Liver (tissue), 9 donors: Measurements from ENCODE around the gene SLC25A48. TPM values are rescaled to one million over a fixed set of nuclear protein-coding genes. Genes with fewer than 3 reads are reported as not detected.
A peak's percentile ranks its signal among the peaks of the same experiment; 100 is the strongest.

Experiments used
- DNase-seq: peaks from one replicate; pipeline ENCODE4 v3.0.0-alpha.2; 2017; ENCODE audit warnings: low spot score
- H3K27ac ChIP-seq, 2 donors: one replicate each; pipeline ENCODE4 v1.7.0; 2013; ENCODE audit warnings: inconsistent platforms in 2 of 2, low read length in 2 of 2, control low read depth in 1 of 2, low read depth in 1 of 2, mild to moderate bottlenecking in 1 of 2
- H3K27me3 ChIP-seq, 4 donors: one replicate each; pipeline versions ENCODE4 v1.6.1 to v1.7.0; 2013; ENCODE audit warnings: low read length in 3 of 4, inconsistent platforms in 1 of 4, mild to moderate bottlenecking in 1 of 4, moderate library complexity in 1 of 4; ENCODE audit not compliant: control insufficient read depth in 4 of 4, insufficient read depth in 4 of 4
- H3K36me3 ChIP-seq, 4 donors: one replicate each; pipeline versions ENCODE4 v1.6.1 to v1.7.0; 2013; ENCODE audit warnings: low read length in 3 of 4, mild to moderate bottlenecking in 3 of 4, low read depth in 1 of 4, moderate library complexity in 1 of 4; ENCODE audit not compliant: control insufficient read depth in 4 of 4, insufficient read depth in 3 of 4
- H3K4me1 ChIP-seq, 4 donors: one replicate each; pipeline versions ENCODE4 v1.6.1 to v1.7.0; 2013; ENCODE audit warnings: low read length in 3 of 4, mild to moderate bottlenecking in 3 of 4, moderate library complexity in 1 of 4; ENCODE audit not compliant: control insufficient read depth in 4 of 4, insufficient read depth in 4 of 4
- H3K4me3 ChIP-seq, 3 donors: one replicate each; pipeline versions ENCODE4 v1.6.1 to v1.7.0; 2013; ENCODE audit warnings: low read length in 3 of 3, control low read depth in 1 of 3, low read depth in 1 of 3, mild to moderate bottlenecking in 1 of 3
- H3K9ac ChIP-seq, 2 donors: one replicate each; pipeline ENCODE4 v1.7.0; 2013; ENCODE audit warnings: low read length in 2 of 2, mild to moderate bottlenecking in 2 of 2, moderate library complexity in 2 of 2, control low read depth in 1 of 2, low read depth in 1 of 2
- H3K9me3 ChIP-seq, 4 donors: one replicate each; pipeline versions ENCODE4 v1.6.1 to v1.7.0; 2013; ENCODE audit warnings: low read length in 3 of 4; ENCODE audit not compliant: control insufficient read depth in 4 of 4
- EGR1 ChIP-seq, 2 donors: IDR thresholded peaks; 2 replicates each; pipeline ENCODE4 v1.6.1; 2016 to 2018; ENCODE audit warnings: antibody characterized with exemption in 2 of 2, low read depth in 2 of 2
- FOXA1 ChIP-seq: IDR thresholded peaks from 2 replicates; pipeline ENCODE4 v1.6.1; 2016; ENCODE audit warnings: antibody characterized with exemption
- FOXA2 ChIP-seq: IDR thresholded peaks from 2 replicates; pipeline ENCODE4 v1.6.1; 2016; ENCODE audit warnings: antibody characterized with exemption
- GABPA ChIP-seq, 2 donors: IDR thresholded peaks in 1 of 2; conservative IDR thresholded peaks in 1 of 2; 2 replicates each; pipeline ENCODE4 v1.6.1; 2016; ENCODE audit warnings: antibody characterized with exemption in 2 of 2, mild to moderate bottlenecking in 1 of 2, moderate library complexity in 1 of 2
- HNF4A ChIP-seq, 2 donors: conservative IDR thresholded peaks; 2 replicates each; pipeline ENCODE4 v1.6.1; 2016; ENCODE audit warnings: antibody characterized with exemption in 2 of 2, mild to moderate bottlenecking in 2 of 2
- HNF4G ChIP-seq: IDR thresholded peaks from 2 replicates; pipeline ENCODE4 v1.6.1; 2016; ENCODE audit warnings: antibody characterized with exemption
- JUND ChIP-seq, 2 donors: IDR thresholded peaks; 2 replicates each; pipeline ENCODE4 v1.6.1; 2016; ENCODE audit warnings: antibody characterized with exemption in 2 of 2
- NR2F2 ChIP-seq: IDR thresholded peaks from 2 replicates; pipeline ENCODE4 v1.6.1; 2016; ENCODE audit warnings: antibody characterized with exemption
- RAD21 ChIP-seq, 2 donors: IDR thresholded peaks; 2 replicates each; pipeline ENCODE4 v1.6.1; 2016; ENCODE audit warnings: antibody characterized with exemption in 2 of 2, mild to moderate bottlenecking in 2 of 2
- RXRA ChIP-seq, 2 donors: IDR thresholded peaks; 2 replicates each; pipeline ENCODE4 v1.6.1; 2017 to 2018; ENCODE audit warnings: antibody characterized with exemption in 2 of 2, mild to moderate bottlenecking in 1 of 2
- SP1 ChIP-seq: IDR thresholded peaks from 2 replicates; pipeline ENCODE4 v1.6.1; 2018; ENCODE audit warnings: antibody characterized with exemption, mild to moderate bottlenecking
- TAF1 ChIP-seq: conservative IDR thresholded peaks from 2 replicates; pipeline ENCODE4 v1.6.1; 2016; ENCODE audit warnings: antibody characterized with exemption, mild to moderate bottlenecking
- YY1 ChIP-seq: IDR thresholded peaks from 2 replicates; pipeline ENCODE4 v1.6.1; 2016; ENCODE audit warnings: antibody characterized with exemption, mild to moderate bottlenecking
- WGBS: extraction: QIAGEN DNeasy Blood & Tissue Kit; methylation state at CpG from one replicate; pipeline ENCODE4 v1.1.7; 2013; 5-methylcytosine and 5-hydroxymethylcytosine counted together
- polyA plus RNA-seq, 2 donors: library from polyadenylated mRNA; stranded (reverse) in 1 of 2; unstranded in 1 of 2; fragments of 200-250 nt in 1 of 2; fragments of >200 nt in 1 of 2; fragmentation: Nextera tagmentation in 1 of 2; extraction: Ambion mirVana in 1 of 2; gene quantifications; one replicate each; pipeline versions ENCODE4 v1.2.1 to v1.2.3, GENCODE V29; 2013 to 2015
- total RNA-seq, 2 donors: library from RNA; depleted of rRNA; stranded (reverse); fragments of >200 nt; gene quantifications; one replicate each; pipeline ENCODE4 v1.2.3, GENCODE V29; 2014
- TF ChIP-seq, protein P1 (sequence below): fragments of 150-350 bp; IDR thresholded peaks from 2 replicates; pipeline ENCODE4 v1.5.1; 2017; ENCODE audit warnings: improper control_type of control experiment, low read depth, low read length; ENCODE audit not compliant: missing input control
- TF ChIP-seq, protein P2 (sequence below): IDR thresholded peaks from 2 replicates; pipeline ENCODE4 v1.6.1; 2016; ENCODE audit warnings: antibody characterized with exemption
- TF ChIP-seq, protein P3 (sequence below): IDR thresholded peaks from 2 replicates; pipeline ENCODE4 v1.6.1; 2016; ENCODE audit warnings: antibody characterized with exemption
- TF ChIP-seq, protein P4 (sequence below): IDR thresholded peaks from 2 replicates; pipeline ENCODE4 v1.6.1; 2016; ENCODE audit warnings: antibody characterized with exemption
- TF ChIP-seq, protein P5 (sequence below): IDR thresholded peaks from 2 replicates; pipeline ENCODE4 v1.6.1; 2016; ENCODE audit warnings: antibody characterized with exemption, mild to moderate bottlenecking
- donor health status: healthy.
- donor health status: healthy.
- donor health status: healthy.
- donor health status: healthy.
- donor health status: healthy.

SLC25A48 gene
- total and polyA plus RNA-seq, 4 donors = 0.24 to 1.1 (median 0.72) TPM

DNA sequence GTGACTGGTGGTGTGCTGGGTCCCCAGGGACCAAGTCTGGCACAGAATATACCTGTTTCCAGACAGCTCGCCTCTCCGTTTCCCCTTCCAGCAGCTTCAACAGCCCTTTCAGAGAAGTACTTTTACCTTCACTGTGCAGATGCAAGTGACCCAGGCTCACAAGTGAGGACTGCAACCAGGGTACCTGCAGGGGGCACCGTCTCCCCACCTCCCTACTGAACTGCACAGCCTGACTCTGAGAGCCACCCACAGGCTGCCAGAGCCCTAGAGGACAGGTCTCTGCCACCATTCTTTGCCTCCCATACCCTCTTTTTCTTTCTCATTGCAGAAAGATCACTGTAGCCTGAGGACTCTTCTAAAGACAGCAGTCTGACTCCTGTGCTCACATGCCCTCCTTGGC is 45.8 kb downstream of the SLC25A48 start:
- WGBS = 82% methylated on average over 3 of the region's 3 CpGs
- DNase-seq = no peak
- Histone ChIP-seq H3K36me3 (no peaks in the 10 kb centered on the region), H3K4me3 (no peak overlapping the region), H3K9me3 (no peaks in the 10 kb centered on the region), H3K4me1 (no peaks in the 10 kb centered on the region), H3K27ac (no peak overlapping the region), H3K27me3 (no peaks in the 10 kb centered on the region), H3K9ac (no peak overlapping the region)
- peak in 1 of 2 donors; percentile 32 for TF ChIP-seq RAD21 (IDR thresholded peaks at IDR 0.05)
- no peak for TF ChIP-seq SP1

DNA sequence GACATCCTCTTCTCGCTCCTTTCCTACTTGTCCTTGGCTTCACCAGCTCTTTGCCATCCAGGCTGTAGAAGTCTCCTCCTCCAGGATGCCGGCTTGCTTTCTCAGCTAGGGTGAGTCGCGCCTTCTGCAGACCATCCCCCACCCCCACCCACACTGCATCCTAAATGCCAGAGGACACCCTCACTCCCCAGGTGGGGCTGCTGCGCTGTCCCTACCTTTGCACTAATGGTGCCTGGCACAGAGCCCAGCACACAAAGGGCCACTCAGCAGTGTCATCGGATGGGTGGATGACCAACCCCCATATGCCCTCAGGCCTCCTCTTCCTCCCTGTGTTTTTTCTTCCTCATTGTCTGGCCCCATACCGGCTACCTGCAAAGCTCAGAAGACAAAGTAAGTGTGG is 46.3 kb downstream of the SLC25A48 start:
- H3K9ac ChIP-seq = no peak overlapping the region
- 85% methylated on average over 7 of the region's 7 CpGs for WGBS
- H3K36me3 ChIP-seq = no peaks in the 10 kb centered on the region
- no peaks in the 10 kb centered on the region for H3K9me3 ChIP-seq
- H3K4me1 ChIP-seq = no peaks in the 10 kb centered on the region
- TF ChIP-seq JUND (IDR thresholded peaks at IDR 0.05) = no peak
- TF ChIP-seq, protein P1, sequence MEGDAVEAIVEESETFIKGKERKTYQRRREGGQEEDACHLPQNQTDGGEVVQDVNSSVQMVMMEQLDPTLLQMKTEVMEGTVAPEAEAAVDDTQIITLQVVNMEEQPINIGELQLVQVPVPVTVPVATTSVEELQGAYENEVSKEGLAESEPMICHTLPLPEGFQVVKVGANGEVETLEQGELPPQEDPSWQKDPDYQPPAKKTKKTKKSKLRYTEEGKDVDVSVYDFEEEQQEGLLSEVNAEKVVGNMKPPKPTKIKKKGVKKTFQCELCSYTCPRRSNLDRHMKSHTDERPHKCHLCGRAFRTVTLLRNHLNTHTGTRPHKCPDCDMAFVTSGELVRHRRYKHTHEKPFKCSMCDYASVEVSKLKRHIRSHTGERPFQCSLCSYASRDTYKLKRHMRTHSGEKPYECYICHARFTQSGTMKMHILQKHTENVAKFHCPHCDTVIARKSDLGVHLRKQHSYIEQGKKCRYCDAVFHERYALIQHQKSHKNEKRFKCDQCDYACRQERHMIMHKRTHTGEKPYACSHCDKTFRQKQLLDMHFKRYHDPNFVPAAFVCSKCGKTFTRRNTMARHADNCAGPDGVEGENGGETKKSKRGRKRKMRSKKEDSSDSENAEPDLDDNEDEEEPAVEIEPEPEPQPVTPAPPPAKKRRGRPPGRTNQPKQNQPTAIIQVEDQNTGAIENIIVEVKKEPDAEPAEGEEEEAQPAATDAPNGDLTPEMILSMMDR = no peak
- no peak for TF ChIP-seq GABPA (IDR thresholded peaks at IDR 0.05 in 1 of 2, conservative IDR thresholded peaks at IDR 0.05 in 1 of 2)
- TF ChIP-seq FOXA1 = no peak
- TF ChIP-seq EGR1 (IDR thresholded peaks at IDR 0.05; ENCODE audit: low read depth in 2 of 2) = no peak
- TF ChIP-seq RXRA (IDR thresholded peaks at IDR 0.05) = no peak
- TF ChIP-seq RAD21 (IDR thresholded peaks at IDR 0.05) = no peak
- TF ChIP-seq NR2F2 = no peak
- no peak for TF ChIP-seq HNF4G
- TF ChIP-seq YY1 = no peak
- TF ChIP-seq, protein P2, sequence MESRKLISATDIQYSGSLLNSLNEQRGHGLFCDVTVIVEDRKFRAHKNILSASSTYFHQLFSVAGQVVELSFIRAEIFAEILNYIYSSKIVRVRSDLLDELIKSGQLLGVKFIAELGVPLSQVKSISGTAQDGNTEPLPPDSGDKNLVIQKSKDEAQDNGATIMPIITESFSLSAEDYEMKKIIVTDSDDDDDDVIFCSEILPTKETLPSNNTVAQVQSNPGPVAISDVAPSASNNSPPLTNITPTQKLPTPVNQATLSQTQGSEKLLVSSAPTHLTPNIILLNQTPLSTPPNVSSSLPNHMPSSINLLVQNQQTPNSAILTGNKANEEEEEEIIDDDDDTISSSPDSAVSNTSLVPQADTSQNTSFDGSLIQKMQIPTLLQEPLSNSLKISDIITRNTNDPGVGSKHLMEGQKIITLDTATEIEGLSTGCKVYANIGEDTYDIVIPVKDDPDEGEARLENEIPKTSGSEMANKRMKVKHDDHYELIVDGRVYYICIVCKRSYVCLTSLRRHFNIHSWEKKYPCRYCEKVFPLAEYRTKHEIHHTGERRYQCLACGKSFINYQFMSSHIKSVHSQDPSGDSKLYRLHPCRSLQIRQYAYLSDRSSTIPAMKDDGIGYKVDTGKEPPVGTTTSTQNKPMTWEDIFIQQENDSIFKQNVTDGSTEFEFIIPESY = no peak
- TF ChIP-seq, protein P3, sequence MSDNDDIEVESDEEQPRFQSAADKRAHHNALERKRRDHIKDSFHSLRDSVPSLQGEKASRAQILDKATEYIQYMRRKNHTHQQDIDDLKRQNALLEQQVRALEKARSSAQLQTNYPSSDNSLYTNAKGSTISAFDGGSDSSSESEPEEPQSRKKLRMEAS = no peak
- TF ChIP-seq HNF4A (conservative IDR thresholded peaks at IDR 0.05) = no peak
- no peak overlapping the region for H3K4me3 ChIP-seq
- DNase-seq = no peak
- no peaks in the 10 kb centered on the region for H3K27me3 ChIP-seq
- H3K27ac ChIP-seq = no peak overlapping the region

DNA sequence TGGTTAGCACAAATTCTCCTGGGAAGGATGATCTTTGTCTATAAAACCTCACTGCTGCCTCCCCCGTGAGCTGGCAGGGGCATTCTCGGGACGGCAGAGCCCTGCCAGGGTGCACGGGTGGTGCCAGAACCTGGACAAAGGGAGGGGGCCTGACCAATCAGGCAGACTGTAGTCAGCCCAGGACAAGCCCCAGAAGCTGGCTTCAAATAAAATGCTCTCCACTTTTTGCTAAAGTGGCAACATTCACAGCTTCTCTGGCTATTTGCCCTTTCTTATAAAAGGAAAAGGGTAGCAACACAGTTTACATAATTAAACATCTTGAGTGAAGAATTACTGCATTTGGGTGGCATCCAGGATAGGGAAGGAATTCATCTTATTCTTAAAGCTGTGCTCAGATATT is 46.8 kb downstream of the SLC25A48 start:
- WGBS = 86% methylated on average over 4 of the region's 4 CpGs

More for the DNA sequence above, 46.8 kb downstream of the SLC25A48 start:
- Histone ChIP-seq H3K27ac (no peak overlapping the region), H3K4me1 (no peaks in the 10 kb centered on the region), H3K4me3 (no peak overlapping the region), H3K36me3 (no peaks in the 10 kb centered on the region), H3K9ac (no peak overlapping the region), H3K9me3 (no peaks in the 10 kb centered on the region), H3K27me3 (no peaks in the 10 kb centered on the region)
- TF ChIP-seq JUND (IDR thresholded peaks at IDR 0.05) = no peak
- no peak for TF ChIP-seq YY1
- no peak for TF ChIP-seq RAD21 (IDR thresholded peaks at IDR 0.05)
- TF ChIP-seq, protein P3 = no peak
- TF ChIP-seq, protein P1 = no peak
- no peak for TF ChIP-seq RXRA (IDR thresholded peaks at IDR 0.05)
- TF ChIP-seq NR2F2 = no peak
- TF ChIP-seq SP1 = no peak
- TF ChIP-seq FOXA2 = no peak
- no peak for TF ChIP-seq TAF1
- TF ChIP-seq HNF4A (conservative IDR thresholded peaks at IDR 0.05) = no peak
- TF ChIP-seq, protein P4, sequence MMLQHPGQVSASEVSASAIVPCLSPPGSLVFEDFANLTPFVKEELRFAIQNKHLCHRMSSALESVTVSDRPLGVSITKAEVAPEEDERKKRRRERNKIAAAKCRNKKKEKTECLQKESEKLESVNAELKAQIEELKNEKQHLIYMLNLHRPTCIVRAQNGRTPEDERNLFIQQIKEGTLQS = no peak
- no peak for TF ChIP-seq FOXA1
- TF ChIP-seq HNF4G = no peak
- TF ChIP-seq EGR1 (IDR thresholded peaks at IDR 0.05; ENCODE audit: low read depth in 2 of 2) = no peak
- TF ChIP-seq, protein P5, sequence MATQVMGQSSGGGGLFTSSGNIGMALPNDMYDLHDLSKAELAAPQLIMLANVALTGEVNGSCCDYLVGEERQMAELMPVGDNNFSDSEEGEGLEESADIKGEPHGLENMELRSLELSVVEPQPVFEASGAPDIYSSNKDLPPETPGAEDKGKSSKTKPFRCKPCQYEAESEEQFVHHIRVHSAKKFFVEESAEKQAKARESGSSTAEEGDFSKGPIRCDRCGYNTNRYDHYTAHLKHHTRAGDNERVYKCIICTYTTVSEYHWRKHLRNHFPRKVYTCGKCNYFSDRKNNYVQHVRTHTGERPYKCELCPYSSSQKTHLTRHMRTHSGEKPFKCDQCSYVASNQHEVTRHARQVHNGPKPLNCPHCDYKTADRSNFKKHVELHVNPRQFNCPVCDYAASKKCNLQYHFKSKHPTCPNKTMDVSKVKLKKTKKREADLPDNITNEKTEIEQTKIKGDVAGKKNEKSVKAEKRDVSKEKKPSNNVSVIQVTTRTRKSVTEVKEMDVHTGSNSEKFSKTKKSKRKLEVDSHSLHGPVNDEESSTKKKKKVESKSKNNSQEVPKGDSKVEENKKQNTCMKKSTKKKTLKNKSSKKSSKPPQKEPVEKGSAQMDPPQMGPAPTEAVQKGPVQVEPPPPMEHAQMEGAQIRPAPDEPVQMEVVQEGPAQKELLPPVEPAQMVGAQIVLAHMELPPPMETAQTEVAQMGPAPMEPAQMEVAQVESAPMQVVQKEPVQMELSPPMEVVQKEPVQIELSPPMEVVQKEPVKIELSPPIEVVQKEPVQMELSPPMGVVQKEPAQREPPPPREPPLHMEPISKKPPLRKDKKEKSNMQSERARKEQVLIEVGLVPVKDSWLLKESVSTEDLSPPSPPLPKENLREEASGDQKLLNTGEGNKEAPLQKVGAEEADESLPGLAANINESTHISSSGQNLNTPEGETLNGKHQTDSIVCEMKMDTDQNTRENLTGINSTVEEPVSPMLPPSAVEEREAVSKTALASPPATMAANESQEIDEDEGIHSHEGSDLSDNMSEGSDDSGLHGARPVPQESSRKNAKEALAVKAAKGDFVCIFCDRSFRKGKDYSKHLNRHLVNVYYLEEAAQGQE = no peak
- DNase-seq = no peak
